ENCODE results near the gene LRRC32.

Gene LRRC32

GRCh38 chr11:76661834-76662434 lies 8.6 kb downstream of the LRRC32 start:
- DNase-seq: no peak

GRCh38 chr11:76661306-76661751 lies 9.2 kb downstream of the LRRC32 start:
- DNase-seq: no peak

- DNase-seq: no peak
Observed at GRCh38 chr11:76660533-76661305, 9.8 kb downstream of the LRRC32 start.

GRCh38 chr11:76659672-76660532 lies 10.6 kb downstream of the LRRC32 start:
- DNase-seq: no peak

- DNase-seq: no peak
Observed at GRCh38 chr11:76658651-76659650, 11.6 kb downstream of the LRRC32 start.

- DNase-seq: no peak
Observed at GRCh38 chr11:76658231-76658630, 12.3 kb downstream of the LRRC32 start.

GRCh38 chr11:76657187-76658170 lies 13.1 kb downstream of the LRRC32 start:
- DNase-seq: no peak

- no peak for DNase-seq
Observed at GRCh38 chr11:76656571-76657081, 13.9 kb downstream of the LRRC32 start.

GRCh38 chr11:76656050-76656531 lies 14.5 kb downstream of the LRRC32 start:
- DNase-seq: no peak

- no peak for DNase-seq
Observed at GRCh38 chr11:76655501-76656049, 15.0 kb downstream of the LRRC32 start.

- DNase-seq: no peak
Observed at GRCh38 chr11:76654980-76655379, 15.6 kb downstream of the LRRC32 start.

GRCh38 chr11:76654298-76654851 lies 16.2 kb downstream of the LRRC32 start:
- DNase-seq: peak; percentile 42

GRCh38 chr11:76653674-76654284 lies 16.8 kb downstream of the LRRC32 start:
- DNase-seq: peak; percentile 84

- DNase-seq: no peak
Observed at GRCh38 chr11:76653012-76653673, 17.4 kb downstream of the LRRC32 start.

- no peak for DNase-seq
Observed at GRCh38 chr11:76649851-76650372, 20.6 kb downstream of the LRRC32 start.

- DNase-seq: no peak
Observed at GRCh38 chr11:76649011-76649410, 21.5 kb downstream of the LRRC32 start.

GRCh38 chr11:76648061-76648460 lies 22.5 kb downstream of the LRRC32 start:
- no peak for DNase-seq

- DNase-seq: no peak
Observed at GRCh38 chr11:76646882-76647534, 23.5 kb downstream of the LRRC32 start.
